Panc1 (cell line): ENCODE measurements around the gene CNKSR3.

Experiments
- CTCF ChIP-seq: fragments of 450-650 bp; IDR thresholded peaks from 2 replicates; pipeline ENCODE4 v1.5.1; 2017; ENCODE audit warnings: mild to moderate bottlenecking
- POLR2AphosphoS5 ChIP-seq: IDR thresholded peaks from 2 replicates; pipeline ENCODE4 v1.6.1; 2012; ENCODE audit warnings: mild to moderate bottlenecking, low read depth, low read length, moderate library complexity
- REST ChIP-seq, 2 experiments: IDR thresholded peaks; 2 replicates each; pipeline ENCODE4 v1.6.1; 2011 to 2012; ENCODE audit warnings: low read depth in 2 of 2, control low read depth in 1 of 2, low read length in 1 of 2, mild to moderate bottlenecking in 1 of 2, moderate library complexity in 1 of 2; ENCODE audit not compliant: insufficient read depth in 1 of 2
- SIN3A ChIP-seq: IDR thresholded peaks from 2 replicates; pipeline ENCODE4 v1.6.1; 2012; ENCODE audit warnings: low read depth, mild to moderate bottlenecking, low read length, moderate library complexity, borderline replicate concordance; ENCODE audit not compliant: insufficient read depth
- TCF7L2 ChIP-seq: IDR thresholded peaks from 2 replicates; pipeline ENCODE4 v1.6.1; 2011; ENCODE audit warnings: mild to moderate bottlenecking, low read depth, low read length, inconsistent platforms

GRCh38 chr6:154471609-154472362 is 38.7 kb downstream of the CNKSR3 start:
- no peak for TF ChIP-seq CTCF
- TF ChIP-seq POLR2AphosphoS5 = no peak
- TF ChIP-seq REST (IDR thresholded peaks at IDR 0.05; ENCODE audit: insufficient read depth in 1 of 2, low read depth in 2 of 2, low read length in 1 of 2) = no peak
- no peak for TF ChIP-seq TCF7L2
- no peak for TF ChIP-seq SIN3A
